RCC 7860 (cell line): Measurements from ENCODE around the gene SDHAF2.
A peak's percentile ranks its signal among the peaks of the same experiment; 100 is the strongest.
"Not testable (repeated sequence)": the region's sequence is repeated elsewhere in the genome, so short reads cannot be mapped to it uniquely, and the experiment has no call there.

ENCODE experiments used
- DNase-seq: peaks from one replicate; pipeline ENCODE4 v3.0.0-alpha.2; 2015; ENCODE audit warnings: low spot score
- FAIRE-seq: peaks from 2 replicates; lab custom pipeline; 2012; peaks lifted over from hg19 to GRCh38; lab: Jason Lieb, UNC

The SDHAF2 gene

GRCh38 chr11:61422226-61422625, 7.7 kb upstream of the SDHAF2 start:
- no peak for DNase-seq
- FAIRE-seq = no peak

GRCh38 chr11:61425367-61426131, 4.4 kb upstream of the SDHAF2 start:
- FAIRE-seq (no peak), DNase-seq (no peak)

- DNase-seq = peak; percentile 23
These were observed 606 bp upstream of the SDHAF2 start for GRCh38 chr11:61429346-61429690.

GRCh38 chr11:61430839-61431238, 915 bp downstream of the SDHAF2 start:
- not testable (repeated sequence) for DNase-seq, FAIRE-seq

More at GRCh38 chr11:61429346-61429690, 606 bp upstream of the SDHAF2 start:
- FAIRE-seq = no peak

GRCh38 chr11:61437496-61437895, 7.6 kb downstream of the SDHAF2 start:
- FAIRE-seq = no peak
- DNase-seq = no peak

- DNase-seq (no peak), FAIRE-seq (no peak)
These were observed 9.7 kb downstream of the SDHAF2 start for GRCh38 chr11:61439615-61440014.

GRCh38 chr11:61442616-61443015, 12.7 kb downstream of the SDHAF2 start:
- DNase-seq = no peak
- FAIRE-seq = no peak

- FAIRE-seq (no peak), DNase-seq (no peak)
These were observed 15.6 kb downstream of the SDHAF2 start for GRCh38 chr11:61445516-61445915.

- FAIRE-seq = peak; percentile 42
These were observed 16.3 kb downstream of the SDHAF2 start for GRCh38 chr11:61446211-61446651.

GRCh38 chr11:61447601-61448551, 18.0 kb downstream of the SDHAF2 start:
- FAIRE-seq (no peak), DNase-seq (no peak)

More at GRCh38 chr11:61446211-61446651, 16.3 kb downstream of the SDHAF2 start:
- peak; percentile 79 for DNase-seq

GRCh38 chr11:61448552-61448927, 18.6 kb downstream of the SDHAF2 start:
- no peak for FAIRE-seq
- DNase-seq = no peak

GRCh38 chr11:61452825-61453224, 22.9 kb downstream of the SDHAF2 start:
- FAIRE-seq (no peak), DNase-seq (no peak)

GRCh38 chr11:61453695-61454094, 23.8 kb downstream of the SDHAF2 start:
- FAIRE-seq (no peak), DNase-seq (no peak)

GRCh38 chr11:61454520-61454919, 24.6 kb downstream of the SDHAF2 start:
- no peak for FAIRE-seq
- DNase-seq = no peak

GRCh38 chr11:61460474-61460881, 30.6 kb downstream of the SDHAF2 start:
- DNase-seq = no peak

GRCh38 chr11:61460986-61461385, 31.1 kb downstream of the SDHAF2 start:
- DNase-seq (no peak), FAIRE-seq (no peak)

More at GRCh38 chr11:61460474-61460881, 30.6 kb downstream of the SDHAF2 start:
- FAIRE-seq = no peak

GRCh38 chr11:61467602-61468001, 37.7 kb downstream of the SDHAF2 start:
- DNase-seq, FAIRE-seq: not testable (repeated sequence)

- FAIRE-seq (no peak), DNase-seq (no peak)
These were observed 38.1 kb downstream of the SDHAF2 start for GRCh38 chr11:61468002-61468401.

GRCh38 chr11:61472282-61472681, 42.4 kb downstream of the SDHAF2 start:
- no peak for DNase-seq
- FAIRE-seq = no peak

- no peak for FAIRE-seq
These were observed 42.9 kb downstream of the SDHAF2 start for GRCh38 chr11:61472868-61473267.

GRCh38 chr11:61473370-61474012, 43.6 kb downstream of the SDHAF2 start:
- DNase-seq (no peak), FAIRE-seq (no peak)

More at GRCh38 chr11:61472868-61473267, 42.9 kb downstream of the SDHAF2 start:
- no peak for DNase-seq
